Upper lobe of right lung (tissue), 1 donor: ENCODE results near the gene SMG7. TPM values are rescaled to one million over a fixed set of nuclear protein-coding genes. Genes with fewer than 3 reads are reported as not detected.

Experiments used
- ATAC-seq: fragments of 200-7000 bp; cut with Tn5 transposase; one replicate; pipeline ENCODE4 v1.9.1; 2020; ENCODE audit warnings: mild to moderate bottlenecking, moderate library complexity
- DNase-seq: peaks from one replicate; pipeline ENCODE4 v3.0.0-alpha.2; 2020
- H3K27ac ChIP-seq: fragments of 200-600 bp; one replicate; pipeline ENCODE4 v1.8.0; 2022
- H3K27me3 ChIP-seq: fragments of 200-600 bp; one replicate; pipeline ENCODE4 v1.8.0; 2022; ENCODE audit warnings: mild to moderate bottlenecking
- H3K36me3 ChIP-seq: fragments of 200-600 bp; one replicate; pipeline ENCODE4 v1.8.0; 2022
- H3K4me1 ChIP-seq: fragments of 200-600 bp; one replicate; pipeline ENCODE4 v1.8.0; 2022
- H3K4me3 ChIP-seq: fragments of 200-600 bp; one replicate; pipeline ENCODE4 v1.8.0; 2022; ENCODE audit warnings: mild to moderate bottlenecking
- H3K9me3 ChIP-seq: fragments of 200-600 bp; one replicate; pipeline ENCODE4 v1.8.0; 2022
- CTCF ChIP-seq: fragments of 200-600 bp; IDR thresholded peaks from one replicate; pipeline ENCODE4 v1.8.0; 2022; ENCODE audit warnings: antibody characterized with exemption
- intact Hi-C: fragments of 100-400 bp; cut with DNase I; formaldehyde crosslinking; loops from one replicate; pipeline ENCODE4 v1.11.0; 2022
- total RNA-seq: library from RNA; stranded (reverse); fragmentation: NEBNext Ultra II Directional; extraction: Animal tissue kit (Norgen Biotek cat#: 25700); gene quantifications from one replicate; pipeline ENCODE4 v1.2.1, GENCODE V29; 2021
- donor health status: DM: no; HTN: yes; CAD: no; lungs with severe emphysema.

Gene SMG7
- total RNA-seq, 1 donor from 2014 or later = 65.9 TPM

- ATAC-seq (no peak), DNase-seq (no peak)
- no peak for TF ChIP-seq CTCF
- Histone ChIP-seq H3K36me3 (no peaks in the 10 kb centered on the region), H3K4me1 (peaks cover 3% of the 10 kb centered on the region), H3K4me3 (no peak overlapping the region), H3K27me3 (no peaks in the 10 kb centered on the region), H3K27ac (no peak overlapping the region), H3K9me3 (no peaks in the 10 kb centered on the region)
- intact Hi-C loops = no loop called here
Measured at GRCh38 chr1:183566026-183566425, 93.7 kb downstream of the SMG7 start.

- TF ChIP-seq CTCF = no peak
- DNase-seq = peak; percentile 81
- intact Hi-C loops = no loop called here
- H3K27ac ChIP-seq = peak overlapping the region; percentile 2
- H3K9me3 ChIP-seq = no peaks in the 10 kb centered on the region
- H3K4me3 ChIP-seq = no peak overlapping the region
- no peaks in the 10 kb centered on the region for H3K36me3 ChIP-seq
- H3K27me3 ChIP-seq = no peaks in the 10 kb centered on the region
- ATAC-seq = peak; percentile 74
- peaks cover 3% of the 10 kb centered on the region for H3K4me1 ChIP-seq
Measured at GRCh38 chr1:183567584-183567983, 95.3 kb downstream of the SMG7 start.

- TF ChIP-seq CTCF = no peak
- Histone ChIP-seq H3K9me3 (no peaks in the 10 kb centered on the region), H3K4me3 (no peak overlapping the region), H3K36me3 (peaks cover under 1% of the 10 kb centered on the region), H3K27ac (no peak overlapping the region), H3K27me3 (no peaks in the 10 kb centered on the region), H3K4me1 (peaks cover 3% of the 10 kb centered on the region)
- no peak for DNase-seq
- peak; percentile 74 for ATAC-seq
- intact Hi-C loops = no loop called here
Measured at GRCh38 chr1:183568176-183569021, 96.1 kb downstream of the SMG7 start.

- Histone ChIP-seq H3K9me3 (no peaks in the 10 kb centered on the region), H3K36me3 (peaks cover 5% of the 10 kb centered on the region), H3K4me3 (no peak overlapping the region), H3K27ac (no peak overlapping the region), H3K4me1 (peaks cover 3% of the 10 kb centered on the region), H3K27me3 (no peaks in the 10 kb centered on the region)
- no peak for DNase-seq
- intact Hi-C loops = no loop called here
- no peak for ATAC-seq
- TF ChIP-seq CTCF = no peak
Measured at GRCh38 chr1:183569141-183569540, 96.8 kb downstream of the SMG7 start.

- no peaks in the 10 kb centered on the region for H3K27me3 ChIP-seq
- intact Hi-C loops = no loop called here
- no peak overlapping the region for H3K4me3 ChIP-seq
- TF ChIP-seq CTCF = no peak
- H3K27ac ChIP-seq = no peak overlapping the region
- H3K4me1 ChIP-seq = peaks cover 3% of the 10 kb centered on the region
- H3K36me3 ChIP-seq = peaks cover 10% of the 10 kb centered on the region
- ATAC-seq (no peak), DNase-seq (no peak)
- no peaks in the 10 kb centered on the region for H3K9me3 ChIP-seq
Measured at GRCh38 chr1:183569801-183570200, 97.5 kb downstream of the SMG7 start.
